Mammary epithelial cell (primary cell): ENCODE data around the gene NOL4L.

Source experiments
- EZH2 ChIP-seq: IDR thresholded peaks from 2 replicates; pipeline ENCODE4 v1.6.1; 2012; ENCODE audit warnings: low read length, inconsistent platforms, borderline replicate concordance
- TF ChIP-seq, protein P1 (sequence below), 2 donors: IDR thresholded peaks in 1 of 2; conservative IDR thresholded peaks in 1 of 2; 2 replicates each; pipeline ENCODE4 v1.5.1; 2011 to 2012; ENCODE audit warnings: inconsistent platforms in 2 of 2, low read length in 2 of 2, mild to moderate bottlenecking in 2 of 2, control low read depth in 1 of 2, low read depth in 1 of 2; ENCODE audit not compliant: insufficient read depth in 1 of 2; ENCODE audit errors: extremely low read depth in 1 of 2

DNA sequence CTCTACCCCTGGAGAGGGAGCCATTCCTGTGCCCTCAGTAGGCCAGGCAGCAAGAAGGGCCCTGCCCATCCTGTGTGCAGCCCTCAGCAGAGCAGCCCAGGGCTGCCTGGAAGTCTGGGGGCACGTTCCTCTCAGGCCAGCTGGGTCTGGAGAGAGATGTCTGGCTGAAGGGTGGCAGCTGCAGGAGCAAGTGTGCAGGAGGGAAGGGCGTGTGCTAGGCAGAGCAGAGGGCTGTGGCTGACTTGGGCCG is 62.7 kb downstream of the NOL4L start:
- TF ChIP-seq, protein P1, sequence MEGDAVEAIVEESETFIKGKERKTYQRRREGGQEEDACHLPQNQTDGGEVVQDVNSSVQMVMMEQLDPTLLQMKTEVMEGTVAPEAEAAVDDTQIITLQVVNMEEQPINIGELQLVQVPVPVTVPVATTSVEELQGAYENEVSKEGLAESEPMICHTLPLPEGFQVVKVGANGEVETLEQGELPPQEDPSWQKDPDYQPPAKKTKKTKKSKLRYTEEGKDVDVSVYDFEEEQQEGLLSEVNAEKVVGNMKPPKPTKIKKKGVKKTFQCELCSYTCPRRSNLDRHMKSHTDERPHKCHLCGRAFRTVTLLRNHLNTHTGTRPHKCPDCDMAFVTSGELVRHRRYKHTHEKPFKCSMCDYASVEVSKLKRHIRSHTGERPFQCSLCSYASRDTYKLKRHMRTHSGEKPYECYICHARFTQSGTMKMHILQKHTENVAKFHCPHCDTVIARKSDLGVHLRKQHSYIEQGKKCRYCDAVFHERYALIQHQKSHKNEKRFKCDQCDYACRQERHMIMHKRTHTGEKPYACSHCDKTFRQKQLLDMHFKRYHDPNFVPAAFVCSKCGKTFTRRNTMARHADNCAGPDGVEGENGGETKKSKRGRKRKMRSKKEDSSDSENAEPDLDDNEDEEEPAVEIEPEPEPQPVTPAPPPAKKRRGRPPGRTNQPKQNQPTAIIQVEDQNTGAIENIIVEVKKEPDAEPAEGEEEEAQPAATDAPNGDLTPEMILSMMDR (conservative IDR thresholded peaks at IDR 0.05 in 1 of 2, IDR thresholded peaks at IDR 0.05 in 1 of 2; ENCODE audit: extremely low read depth in 1 of 2, insufficient read depth in 1 of 2, low read depth in 1 of 2, low read length in 2 of 2), result no peak
- TF ChIP-seq EZH2, result no peak
